LHCN-M2 (cell line): ENCODE data around the gene SEC16A. TPM values are rescaled to one million over a fixed set of nuclear protein-coding genes. Genes with fewer than 3 reads are reported as not detected.

Experiments
- DNase-seq: peaks from one replicate; pipeline ENCODE4 v3.0.0-alpha.2; 2012; ENCODE audit warnings: low read depth
- polyA plus RNA-seq: library from polyadenylated mRNA; unstranded; fragments of >200 nt; gene quantifications from one replicate; pipeline ENCODE4 v1.2.1, GENCODE V29; 2012; ENCODE audit warnings: missing spikeins
- total RNA-seq: library from RNA; depleted of rRNA; stranded (reverse); fragments of >200 nt; gene quantifications from 2 replicates; pipeline ENCODE4 v1.2.3, GENCODE V29; 2014; rRNA removed

Gene SEC16A, protein sequence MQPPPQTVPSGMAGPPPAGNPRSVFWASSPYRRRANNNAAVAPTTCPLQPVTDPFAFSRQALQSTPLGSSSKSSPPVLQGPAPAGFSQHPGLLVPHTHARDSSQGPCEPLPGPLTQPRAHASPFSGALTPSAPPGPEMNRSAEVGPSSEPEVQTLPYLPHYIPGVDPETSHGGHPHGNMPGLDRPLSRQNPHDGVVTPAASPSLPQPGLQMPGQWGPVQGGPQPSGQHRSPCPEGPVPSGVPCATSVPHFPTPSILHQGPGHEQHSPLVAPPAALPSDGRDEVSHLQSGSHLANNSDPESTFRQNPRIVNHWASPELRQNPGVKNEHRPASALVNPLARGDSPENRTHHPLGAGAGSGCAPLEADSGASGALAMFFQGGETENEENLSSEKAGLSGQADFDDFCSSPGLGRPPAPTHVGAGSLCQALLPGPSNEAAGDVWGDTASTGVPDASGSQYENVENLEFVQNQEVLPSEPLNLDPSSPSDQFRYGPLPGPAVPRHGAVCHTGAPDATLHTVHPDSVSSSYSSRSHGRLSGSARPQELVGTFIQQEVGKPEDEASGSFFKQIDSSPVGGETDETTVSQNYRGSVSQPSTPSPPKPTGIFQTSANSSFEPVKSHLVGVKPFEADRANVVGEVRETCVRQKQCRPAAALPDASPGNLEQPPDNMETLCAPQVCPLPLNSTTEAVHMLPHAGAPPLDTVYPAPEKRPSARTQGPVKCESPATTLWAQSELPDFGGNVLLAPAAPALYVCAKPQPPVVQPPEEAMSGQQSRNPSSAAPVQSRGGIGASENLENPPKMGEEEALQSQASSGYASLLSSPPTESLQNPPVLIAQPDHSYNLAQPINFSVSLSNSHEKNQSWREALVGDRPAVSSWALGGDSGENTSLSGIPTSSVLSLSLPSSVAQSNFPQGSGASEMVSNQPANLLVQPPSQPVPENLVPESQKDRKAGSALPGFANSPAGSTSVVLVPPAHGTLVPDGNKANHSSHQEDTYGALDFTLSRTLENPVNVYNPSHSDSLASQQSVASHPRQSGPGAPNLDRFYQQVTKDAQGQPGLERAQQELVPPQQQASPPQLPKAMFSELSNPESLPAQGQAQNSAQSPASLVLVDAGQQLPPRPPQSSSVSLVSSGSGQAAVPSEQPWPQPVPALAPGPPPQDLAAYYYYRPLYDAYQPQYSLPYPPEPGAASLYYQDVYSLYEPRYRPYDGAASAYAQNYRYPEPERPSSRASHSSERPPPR (N-terminal part only)
- 25.5 and 28.9 TPM in 2 replicates for total RNA-seq
- polyA plus RNA-seq: 35.2 TPM

DNA sequence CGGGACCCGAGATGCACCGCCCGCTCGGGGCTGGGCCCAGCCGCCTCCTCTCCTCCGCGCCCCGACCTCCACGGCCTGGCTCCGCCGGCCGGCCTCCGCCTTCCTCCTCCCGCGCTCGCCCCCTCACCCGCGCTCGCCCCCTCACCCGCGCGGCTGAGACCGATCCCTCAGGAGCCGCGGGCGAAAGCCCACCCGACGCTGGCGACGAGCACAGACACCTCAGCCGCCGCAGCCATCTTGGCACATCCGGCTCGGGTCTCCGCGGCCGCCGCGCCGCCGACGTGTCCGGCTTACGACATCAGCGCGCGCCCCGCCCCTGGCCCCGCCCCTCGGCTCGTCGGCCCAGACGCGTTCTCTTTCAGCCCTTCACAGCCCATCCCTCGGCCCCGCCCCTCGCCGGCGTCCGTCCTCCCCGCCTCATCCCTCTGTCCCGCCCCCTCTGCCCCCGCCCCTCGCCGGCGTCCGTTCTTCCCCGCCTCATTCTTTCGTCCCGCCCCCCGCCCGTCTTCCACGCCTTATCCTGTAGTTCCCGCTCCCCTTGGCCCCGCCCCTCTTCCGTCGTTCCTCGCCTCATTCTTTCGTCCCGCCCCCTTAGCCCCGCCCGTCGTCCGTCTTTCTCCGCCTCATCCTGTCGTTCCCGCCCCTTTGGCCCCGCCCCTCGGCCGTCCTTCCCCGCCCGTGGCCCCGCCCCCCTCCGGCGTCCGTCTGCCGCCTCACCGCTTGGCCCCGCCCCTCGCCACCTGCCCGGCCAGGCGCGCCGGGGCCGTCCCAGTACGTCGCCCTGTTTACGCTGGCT lies at the start of gene SEC16A:
SEC16A (minus strand) TSS at position 248 of the 796 bp plus-strand sequence. CDS start 5,425 bp downstream, outside the sequence.
- peak; percentile 95 for DNase-seq

DNA sequence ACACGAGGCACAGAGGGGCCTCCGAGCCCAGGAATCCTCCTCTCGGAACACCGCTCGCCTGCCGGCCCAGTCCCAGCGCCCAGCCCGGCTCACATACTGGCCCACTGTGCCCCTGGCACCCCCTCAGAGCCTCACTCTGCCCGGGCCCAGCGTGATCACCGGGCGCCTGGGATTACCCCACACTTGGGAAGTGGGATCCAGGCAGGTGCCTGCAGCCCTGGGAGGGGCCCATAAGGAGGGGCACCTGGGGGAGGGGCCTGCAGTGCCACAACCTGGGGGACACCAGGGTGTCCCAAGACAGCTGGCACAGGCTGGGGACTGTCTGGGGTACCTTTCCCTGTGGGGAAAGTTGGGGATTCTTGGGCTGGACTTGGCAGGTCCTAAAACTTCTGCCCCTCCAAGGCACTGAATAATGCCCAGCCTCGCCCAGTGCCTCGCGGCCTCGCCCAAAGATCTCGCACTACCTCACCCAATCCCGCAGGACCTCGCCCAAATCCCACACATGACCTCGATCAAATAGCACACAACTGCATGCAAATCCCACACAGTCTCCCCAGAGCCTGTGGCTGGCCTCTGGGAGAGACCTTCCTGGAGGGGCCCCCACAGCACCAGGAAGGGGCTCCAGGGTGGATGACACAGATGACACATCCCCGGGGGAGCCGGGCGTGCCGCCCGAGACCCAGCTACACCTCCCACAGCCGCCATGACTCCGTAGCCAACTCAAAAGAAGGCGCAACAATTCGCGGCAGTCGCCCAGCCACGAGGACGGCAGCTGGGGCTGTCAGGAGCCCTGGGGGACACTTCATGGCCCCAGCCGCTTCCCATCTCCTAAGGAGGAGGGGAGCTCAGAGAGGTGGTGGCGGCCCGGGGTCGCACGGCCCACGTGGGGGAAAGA lies 49.3 kb upstream of the SEC16A start:
- DNase-seq: no peak

DNA sequence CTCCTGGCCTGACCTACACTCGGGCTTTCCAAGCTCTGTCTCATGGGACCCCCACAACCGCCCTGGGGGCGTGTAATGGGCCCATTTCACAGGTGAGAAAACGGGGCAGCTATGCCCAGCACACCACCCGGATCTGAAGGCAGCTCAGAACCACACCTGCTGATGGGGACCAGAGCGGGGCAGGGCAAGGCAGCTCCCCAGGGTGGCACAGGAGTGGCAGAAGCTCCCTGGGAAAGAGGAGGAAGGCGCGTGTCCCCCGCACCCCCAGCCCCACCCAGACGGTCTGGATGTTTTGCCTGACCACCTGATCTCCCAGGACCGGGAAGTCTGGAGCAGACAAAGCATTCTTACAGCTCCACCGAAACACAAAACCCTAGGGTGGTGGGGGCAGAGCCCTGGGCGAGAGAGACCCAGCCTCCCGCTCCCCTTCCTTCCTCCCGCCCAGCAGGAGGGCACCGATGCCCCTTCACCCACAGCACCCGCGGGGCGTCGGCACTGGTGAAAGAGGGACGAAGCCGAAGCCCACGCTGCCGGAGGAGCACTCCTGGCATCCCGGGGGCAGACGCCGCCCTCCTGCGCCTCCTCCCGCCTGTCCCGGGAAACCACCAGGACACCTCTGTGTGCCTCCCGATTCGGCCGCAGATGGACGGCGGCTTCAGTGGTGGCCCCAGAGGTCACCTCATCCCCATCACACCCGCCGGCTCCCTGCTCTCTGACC lies 48.5 kb upstream of the SEC16A start:
- DNase-seq: no peak

DNA sequence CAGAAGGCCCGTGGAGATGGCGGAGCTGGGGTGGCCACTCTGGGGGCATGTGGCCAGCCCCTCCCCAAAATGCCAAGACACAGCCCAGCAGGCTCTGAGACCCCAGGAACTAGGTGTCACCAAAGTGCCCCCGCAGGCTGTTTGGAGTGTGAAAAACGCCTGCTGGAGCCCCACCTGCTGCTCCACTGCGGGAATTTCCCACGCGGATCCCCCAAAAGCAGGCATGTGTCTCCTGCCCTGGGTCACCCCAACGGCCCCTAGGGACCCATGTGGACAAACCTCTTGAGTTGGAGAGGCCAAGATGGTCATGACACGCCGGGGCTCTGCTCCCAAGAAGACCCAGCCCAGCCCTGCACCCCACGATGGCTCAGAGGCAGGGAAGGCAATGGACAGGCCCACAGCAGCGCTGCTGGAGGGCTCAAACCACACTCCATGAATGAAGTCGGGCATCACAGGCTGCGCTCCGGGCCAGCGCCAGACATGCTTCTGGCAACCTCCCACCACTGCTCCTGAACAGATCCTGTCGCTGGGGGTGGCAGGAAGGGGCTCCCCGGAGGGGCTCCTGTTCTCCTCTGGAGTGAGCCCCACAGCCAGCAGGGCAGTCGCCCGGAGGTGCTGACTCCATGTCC lies 47.7 kb upstream of the SEC16A start:
- DNase-seq: no peak

DNA sequence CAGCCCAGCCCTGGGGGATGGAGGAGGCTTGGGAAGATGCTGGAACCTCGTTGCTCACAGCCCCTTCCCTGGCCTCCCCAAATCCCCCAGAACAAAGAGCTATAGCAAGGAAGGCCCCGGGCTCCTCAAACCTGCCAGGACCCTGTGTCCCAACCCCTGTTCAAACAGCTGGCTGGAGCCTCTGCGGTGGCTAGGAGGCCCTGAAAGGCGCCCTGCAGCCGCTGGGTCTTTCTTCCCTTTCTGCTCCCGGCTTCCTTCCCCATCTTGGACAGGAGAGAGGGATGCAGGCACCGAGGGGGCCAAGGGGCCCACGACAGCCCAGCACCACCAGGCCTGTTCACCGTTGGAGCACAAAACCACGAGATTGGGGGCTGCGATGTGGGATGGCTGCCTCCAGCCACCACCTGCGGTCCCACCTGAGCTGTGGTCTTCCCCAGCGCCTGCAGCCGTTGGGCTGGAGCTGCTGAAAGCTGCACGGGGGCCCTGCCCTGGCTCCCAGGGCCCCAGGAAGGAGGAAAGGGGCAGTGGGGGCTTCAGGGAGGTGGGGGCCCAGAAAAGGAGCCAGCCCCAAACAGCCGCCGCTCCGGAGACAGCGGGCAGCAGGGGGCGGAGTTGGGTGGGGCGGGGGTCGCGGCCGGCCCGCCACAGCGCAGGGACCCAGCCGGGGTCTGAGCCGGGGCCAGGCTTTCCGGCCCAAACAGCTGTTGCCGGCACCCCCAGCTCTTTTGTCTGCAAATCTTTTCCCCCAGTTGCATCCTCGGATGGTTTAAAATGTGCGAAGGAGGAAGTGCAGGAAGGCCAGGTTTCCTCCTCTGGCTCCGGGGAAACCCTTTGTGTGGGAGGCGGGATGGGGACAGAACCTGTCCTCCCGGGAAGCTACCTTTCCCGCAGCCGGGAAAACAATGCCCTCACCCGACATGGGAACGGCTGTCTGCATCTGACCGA lies 46.9 kb upstream of the SEC16A start:
- no peak for DNase-seq

DNA sequence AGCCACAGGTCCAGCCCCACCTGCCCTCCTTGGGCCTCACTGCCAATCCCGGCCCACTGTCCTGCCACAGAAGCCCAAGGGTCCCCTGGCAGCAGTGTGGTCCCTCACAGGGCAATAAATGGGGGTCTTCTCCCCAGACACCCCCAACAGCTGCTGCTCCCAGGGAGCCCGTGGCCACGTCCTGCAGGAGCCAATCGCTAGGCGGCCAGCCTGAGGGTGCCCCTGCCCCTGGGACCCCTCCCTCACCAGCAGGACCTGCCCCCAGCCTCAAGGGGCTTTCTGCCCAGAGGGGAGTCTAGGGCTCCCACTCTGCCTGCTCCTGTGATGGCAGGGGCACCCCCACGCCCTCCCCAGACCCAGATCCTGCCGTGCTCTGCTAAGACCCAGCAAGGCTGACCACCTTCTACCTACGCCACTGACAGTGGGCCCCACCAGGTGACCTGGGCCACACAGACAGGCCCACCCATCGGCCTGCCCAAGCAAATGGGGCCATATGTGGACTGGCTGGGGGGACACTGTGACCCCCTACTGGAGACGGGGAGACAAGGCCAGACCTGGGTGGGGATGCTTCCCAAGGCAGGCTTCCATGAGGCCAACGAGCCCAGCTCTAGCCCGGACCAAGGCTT lies 46.0 kb upstream of the SEC16A start:
- DNase-seq: no peak

DNA sequence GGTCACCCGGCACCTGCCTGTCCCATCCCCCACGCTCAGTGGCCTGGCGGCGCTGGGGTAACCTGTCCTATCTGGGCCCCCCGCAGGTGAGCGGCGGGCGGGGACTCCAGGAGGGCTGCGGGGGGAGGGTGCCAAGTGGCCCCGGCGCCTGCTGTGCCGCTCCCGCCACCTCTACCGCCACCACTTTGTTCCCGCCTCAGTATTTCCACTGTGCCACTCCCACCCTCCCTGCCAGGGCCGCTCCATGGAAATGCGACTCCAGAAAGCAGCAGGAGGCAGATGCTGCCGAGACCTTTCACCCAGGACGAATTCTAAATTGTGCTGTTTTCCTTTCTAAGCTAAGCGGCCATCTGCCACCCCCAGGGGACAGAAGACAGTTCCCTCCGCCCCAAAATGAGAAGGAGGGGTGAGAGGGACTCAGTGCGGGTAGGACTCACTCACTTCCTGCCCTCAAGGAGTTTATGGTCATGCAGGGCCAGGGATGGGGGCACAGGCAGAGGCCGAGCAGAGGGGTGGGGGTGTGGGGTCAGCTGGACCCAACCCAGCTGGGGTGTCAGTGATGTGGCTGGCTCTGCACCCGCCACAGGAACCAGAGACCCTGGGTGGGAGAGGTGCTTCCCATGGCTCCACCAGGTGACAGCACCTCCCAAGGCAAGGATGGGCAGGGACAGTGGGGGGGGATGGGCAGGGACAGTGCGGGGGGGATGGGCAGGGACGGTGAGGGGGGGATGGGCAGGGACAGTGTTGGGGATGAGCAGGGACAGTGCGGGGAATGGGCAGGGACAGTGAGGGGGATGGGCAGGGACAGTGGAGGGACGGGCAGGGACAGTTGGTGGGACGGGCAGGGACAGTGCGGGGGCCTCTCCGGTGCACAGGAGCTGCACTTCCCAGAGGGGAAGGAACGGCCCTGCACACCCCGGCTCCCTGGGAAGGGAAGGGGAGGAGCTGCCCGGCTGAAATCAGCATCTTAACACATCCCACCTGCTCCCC lies 45.2 kb upstream of the SEC16A start:
- no peak for DNase-seq

DNA sequence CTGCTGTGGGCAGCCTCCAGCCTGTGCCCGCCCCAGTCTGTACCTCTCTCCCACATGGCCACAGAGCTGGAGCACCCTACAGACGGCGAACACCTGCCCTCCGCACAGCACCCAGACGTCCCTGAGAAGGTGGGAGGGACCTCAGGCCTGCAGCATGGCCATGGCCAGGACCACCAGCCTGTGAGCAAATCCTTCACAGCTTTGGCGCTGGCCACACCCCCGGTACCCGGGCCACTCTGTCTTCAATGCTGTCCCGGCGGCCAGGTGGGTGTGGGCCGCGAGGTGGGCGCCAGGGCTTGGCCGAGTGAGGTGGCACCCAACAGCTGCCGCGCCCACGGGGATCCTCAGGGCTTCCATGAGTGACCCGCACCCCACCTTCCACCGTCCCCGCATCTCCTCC lies 44.3 kb upstream of the SEC16A start:
- no peak for DNase-seq

DNA sequence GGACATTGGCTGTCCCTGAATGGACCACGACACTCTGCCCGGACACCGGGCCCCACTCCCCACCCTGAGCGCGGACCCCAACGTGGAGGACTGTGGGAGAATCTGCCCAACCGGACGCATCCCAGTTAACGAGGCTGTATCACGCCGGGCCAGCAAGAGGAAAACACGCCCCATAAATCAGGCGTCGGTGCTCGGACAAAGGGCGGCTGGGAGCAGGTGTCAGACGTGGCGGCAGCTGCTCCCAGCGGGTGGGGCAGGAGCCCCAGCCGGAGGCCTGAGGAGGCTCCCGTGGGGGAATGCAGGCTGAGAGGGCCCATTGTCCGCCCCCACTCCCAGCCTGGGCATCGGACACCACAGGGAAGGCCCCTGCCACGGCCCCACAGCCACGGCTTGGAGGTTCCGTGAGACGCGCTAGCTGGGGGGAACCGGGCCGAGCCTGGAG lies 43.8 kb upstream of the SEC16A start:
- no peak for DNase-seq

DNA sequence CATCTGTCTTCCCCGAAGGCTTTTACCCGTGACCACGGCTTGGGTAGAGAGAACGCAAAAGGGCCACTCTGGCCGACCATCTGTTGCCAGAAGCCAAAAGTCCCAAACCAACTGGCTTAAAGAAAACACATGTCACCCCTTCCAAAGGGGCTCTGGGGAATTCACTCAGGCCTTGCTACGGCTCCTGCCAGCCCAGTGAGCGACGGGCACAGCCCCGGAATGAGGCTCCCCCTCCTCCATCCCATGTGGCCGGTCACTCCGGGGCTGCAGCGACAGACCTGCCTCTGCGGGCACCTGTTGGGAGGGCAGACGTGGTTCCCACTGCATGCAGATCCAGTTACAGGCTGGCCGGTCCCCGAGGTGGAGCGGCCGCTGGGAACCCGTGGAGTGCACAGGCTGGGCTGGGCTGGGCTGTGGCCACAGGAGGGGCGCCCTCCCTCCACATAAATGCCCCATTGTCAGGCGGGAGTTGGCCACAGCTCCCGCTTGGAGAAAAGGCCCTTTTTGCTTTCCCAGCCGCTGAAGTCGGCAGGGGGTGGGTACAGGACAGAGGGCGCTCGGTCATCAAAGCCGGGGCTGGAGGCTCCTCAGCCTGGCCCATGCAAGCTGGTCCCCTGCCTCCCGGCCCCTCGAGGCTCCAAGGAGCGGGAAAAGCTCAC lies 43.1 kb upstream of the SEC16A start:
- DNase-seq: peak; percentile 18

DNA sequence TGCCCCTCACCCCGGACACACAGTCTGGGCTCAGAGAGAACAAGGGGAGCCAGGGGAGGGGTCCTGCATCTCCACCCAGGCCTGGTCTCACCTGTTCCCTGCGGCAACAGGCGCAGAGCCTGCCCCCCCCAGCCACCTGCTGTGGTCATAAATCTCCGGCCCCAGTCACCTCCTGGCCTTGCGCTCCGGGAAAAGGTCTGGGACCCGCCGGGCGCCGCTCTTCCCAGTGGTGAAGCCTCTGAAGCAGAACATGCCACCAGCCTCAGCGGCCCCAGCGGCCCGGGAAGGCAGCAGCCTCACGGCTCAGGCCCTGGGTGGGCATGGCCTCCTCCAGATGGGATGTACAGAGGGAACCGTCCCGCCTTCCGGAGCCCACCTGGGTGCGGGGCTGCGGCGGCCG lies 42.4 kb upstream of the SEC16A start:
- DNase-seq: no peak

DNA sequence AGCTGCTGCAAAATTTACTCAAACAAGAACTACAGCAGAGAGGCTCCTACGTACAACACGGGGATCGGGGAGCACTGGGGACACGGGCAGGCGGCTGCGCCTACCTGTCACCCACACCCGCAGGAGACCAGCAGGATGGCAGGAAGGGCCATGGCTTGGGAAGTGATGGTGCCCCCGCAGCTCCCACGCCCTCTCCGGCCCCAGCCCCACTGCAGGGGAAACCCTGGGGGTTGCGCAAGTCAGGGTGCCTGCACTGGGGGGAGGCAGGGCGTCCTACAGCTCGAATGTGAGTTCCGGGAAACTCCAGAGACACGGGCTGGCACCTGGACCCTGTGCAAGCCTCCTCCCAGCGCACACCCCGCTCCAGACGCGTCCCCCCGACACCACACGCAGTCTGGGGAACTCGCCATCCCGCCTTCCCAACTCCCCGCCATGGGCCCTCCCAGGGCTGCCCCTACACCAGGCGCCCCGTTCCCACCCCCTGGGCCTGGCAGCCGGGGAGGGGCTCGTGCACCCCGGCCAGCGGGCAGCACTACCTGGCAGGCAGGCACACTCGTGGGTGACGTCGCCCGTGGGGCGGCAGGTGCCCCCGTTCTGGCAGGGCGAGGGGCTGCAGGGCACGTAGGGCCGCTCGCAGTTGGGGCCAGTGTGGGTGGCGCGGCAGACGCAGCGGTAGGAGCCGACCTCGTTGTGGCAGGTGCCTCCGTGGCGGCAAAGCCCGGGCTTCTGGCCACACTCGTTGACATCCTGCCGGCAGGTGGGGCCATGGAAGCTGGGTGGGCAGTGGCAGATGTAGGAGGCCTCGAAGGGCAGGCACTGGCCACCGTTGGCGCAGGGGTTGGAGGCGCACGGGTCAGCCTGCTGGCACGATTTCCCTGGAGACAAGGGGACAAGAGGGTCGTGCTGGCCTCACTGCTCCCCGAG lies 39.7 kb upstream of the SEC16A start:
- DNase-seq: no peak

DNA sequence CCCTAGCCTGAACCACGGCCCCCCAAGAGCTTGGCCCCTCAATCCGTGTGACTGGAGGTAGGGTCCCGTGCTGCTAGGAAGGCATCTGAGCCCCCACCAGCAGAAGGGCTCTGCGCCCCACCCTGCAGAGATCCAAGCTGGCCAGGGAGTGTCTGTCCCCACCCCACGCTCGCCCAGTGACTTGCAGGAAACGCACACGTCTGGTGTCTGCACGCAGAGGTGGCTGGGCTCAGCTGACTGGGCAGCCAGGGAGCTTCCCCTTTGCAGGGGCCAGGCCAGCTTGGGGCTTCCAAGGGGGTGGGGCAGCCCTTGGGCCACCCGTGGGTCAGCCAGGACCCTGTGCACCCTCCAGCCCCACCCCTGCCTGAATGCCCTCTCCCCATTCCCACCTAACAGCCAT lies 38.7 kb upstream of the SEC16A start:
- no peak for DNase-seq

DNA sequence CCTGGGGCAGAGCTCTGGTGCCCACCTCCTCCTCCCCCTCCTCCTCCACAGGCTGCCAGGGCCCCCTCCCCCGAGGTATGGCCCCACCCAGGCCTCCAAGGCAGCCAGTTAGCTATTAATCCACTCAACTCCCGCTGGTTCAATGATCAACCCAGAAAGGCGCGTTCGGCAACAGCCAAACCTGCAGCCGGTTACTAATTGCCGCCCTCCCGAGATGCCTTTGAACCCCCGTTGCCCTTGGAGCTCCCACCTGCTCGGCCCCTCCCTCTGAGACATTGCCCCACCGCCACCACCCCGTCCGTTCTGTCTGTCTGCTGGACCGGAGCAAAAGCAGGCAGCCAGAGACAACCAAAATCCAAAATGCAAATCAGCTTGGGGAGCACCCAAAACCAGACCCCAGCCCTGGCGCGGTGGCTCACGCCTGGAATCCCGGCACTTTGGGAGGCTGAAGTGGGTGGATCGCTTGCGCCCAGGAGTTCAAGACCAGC lies 37.3 kb upstream of the SEC16A start:
- no peak for DNase-seq
